Loucy (cell line): ENCODE data around the gene DLL1.

ENCODE experiments used
- CTCF ChIP-seq: fragments of 200-600 bp; sonication (generic); conservative IDR thresholded peaks from 2 replicates; pipeline ENCODE4 v1.5.1; 2014; ENCODE audit warnings: mild to moderate bottlenecking, antibody characterized with exemption, low read length
- EZH2phosphoT487 ChIP-seq: fragments of 200-600 bp; IDR thresholded peaks from 2 replicates; pipeline ENCODE4 v1.6.1; 2018; ENCODE audit warnings: antibody characterized with exemption, mild to moderate bottlenecking, moderate library complexity, borderline replicate concordance

- TF ChIP-seq CTCF (no peak), EZH2phosphoT487 (no peak)
These were observed 57.3 kb downstream of the DLL1 start for GRCh38 chr6:170233286-170234205.
